ENCODE data around the gene ESPN. TPM values are rescaled to one million over a fixed set of nuclear protein-coding genes. Genes with fewer than 3 reads are reported as not detected.

ESPN gene
- total and polyA plus RNA-seq, 2 of the 4 experiments (the other 2 are of a cell fraction) = under 0.01 to 0.02 TPM

- Histone ChIP-seq H3K18ac (ENCODE audit: low read depth, low read length) (no peak overlapping the region), H3K56ac (ENCODE audit: extremely low read depth, insufficient read depth, low read length) (no peak overlapping the region), H3K9me1 (ENCODE audit: insufficient read depth, low read length) (no peaks in the 10 kb centered on the region), H3K36me3 (ENCODE audit: control insufficient read depth, insufficient read depth, low read length) (no peaks in the 10 kb centered on the region), H3K9me3 (ENCODE audit: control insufficient read depth, insufficient read depth, low read length) (no peaks in the 10 kb centered on the region), H2AFZ (replicated peaks; ENCODE audit: low read length, poor library complexity) (no peak overlapping the region), H2BK20ac (ENCODE audit: low read depth, low read length) (no peak overlapping the region), H2BK5ac (ENCODE audit: low read depth, low read length, poor library complexity, severe bottlenecking) (no peak overlapping the region), H3K9ac (ENCODE audit: low read depth, low read length) (no peak overlapping the region), H4K5ac (ENCODE audit: low read depth, low read length) (no peak overlapping the region), H3K4me3 (ENCODE audit: insufficient read depth, low read depth, low read length) (no peak overlapping the region), H3K4me2 (ENCODE audit: low read depth, low read length) (no peak overlapping the region), H2BK120ac (ENCODE audit: low read depth, low read length) (no peak overlapping the region), H3K79me1 (ENCODE audit: low read depth in 1 of 2, low read length in 2 of 2) (no peaks in the 10 kb centered on the region), H3K27ac (ENCODE audit: insufficient read depth, low read length) (no peak overlapping the region), H3K4ac (ENCODE audit: low read depth, low read length) (no peak overlapping the region), H4K20me1 (ENCODE audit: insufficient read depth, low read length) (no peaks in the 10 kb centered on the region), H3K23ac (ENCODE audit: low read depth, low read length) (no peak overlapping the region), H2BK15ac (ENCODE audit: low read depth, low read length) (no peak overlapping the region), H3K4me1 (ENCODE audit: control insufficient read depth, insufficient read depth, low read length) (no peaks in the 10 kb centered on the region; the same call in 1 of the 2 replicates), H2AK9ac (replicated peaks; ENCODE audit: low read depth, low read length, poor library complexity) (no peak overlapping the region), H4K91ac (ENCODE audit: insufficient read depth, low read depth, low read length) (no peak overlapping the region), H3K14ac (replicated peaks; ENCODE audit: low read depth, low read length) (no peak overlapping the region), H2AK5ac (ENCODE audit: low read depth, low read length) (no peak overlapping the region), H3K27me3 (ENCODE audit: control insufficient read depth, insufficient read depth, low read length) (peaks cover 11% of the 10 kb centered on the region), H4K8ac (ENCODE audit: low read depth in 2 of 2, low read length in 2 of 2) (no peak overlapping the region)
- TF ChIP-seq CTCF (conservative IDR thresholded peaks at IDR 0.05; ENCODE audit: low read depth, low read length) = no peak
- no peak for TF ChIP-seq RAD21 (IDR thresholded peaks at IDR 0.05; ENCODE audit: low read length)
- TF ChIP-seq BHLHE40 (IDR thresholded peaks at IDR 0.05; ENCODE audit: low read depth, low read length) = no peak
- TF ChIP-seq CEBPB (IDR thresholded peaks at IDR 0.05; ENCODE audit: low read depth, low read length) = no peak
- no peak for TF ChIP-seq NFE2L2 (IDR thresholded peaks at IDR 0.05; ENCODE audit: low read depth, low read length)
- TF ChIP-seq USF2 (IDR thresholded peaks at IDR 0.05; ENCODE audit: low read depth, low read length) = no peak
- TF ChIP-seq MAZ (IDR thresholded peaks at IDR 0.05; ENCODE audit: borderline replicate concordance, low read depth, low read length) = no peak
- TF ChIP-seq SMC3 (IDR thresholded peaks at IDR 0.05; ENCODE audit: low read depth, low read length) = no peak
- no peak for TF ChIP-seq POLR2A (IDR thresholded peaks at IDR 0.05; ENCODE audit: low read depth, low read length)
- ChIA-PET POLR2A (ENCODE audit: unreplicated experiment) (no interaction called here), CTCF (no interaction called here)
- dilution Hi-C loops (cut with HindIII; ENCODE audit: low sequenced_read_pairs, unreplicated experiment) = no loop called here
- DNase-seq = no peak
- in situ Hi-C loops (cut with MboI; ENCODE audit: low sequenced_read_pairs) = no loop called here
- WGBS, 2 experiments (ENCODE audit: extremely low coverage in 2 of 2, insufficient read length in 1 of 2) = 75% methylated on average over 8 of the region's 20 CpGs; no CpG with 5 or more reads in 1 of the 2 experiments
- intact Hi-C loops (cut with micrococcal nuclease) = no loop called here
- BruUV-seq (replicated peaks) = no TSS peak
- no peak for ATAC-seq (ENCODE audit: low read depth)
Observed at GRCh38 chr1:6503884-6504602, 79.5 kb downstream of the ESPN start.
